Ramos (cell line): Measurements from ENCODE around the gene PPEF1.

ENCODE experiments used
- in situ Hi-C: fragments of 300-500 bp; cut with MboI; formaldehyde crosslinking; loops from one replicate; pipeline ENCODE4 v1.14.3; 2022; ENCODE audit warnings: low sequenced_read_pairs; ENCODE audit not compliant: unreplicated experiment

The PPEF1 gene

DNA sequence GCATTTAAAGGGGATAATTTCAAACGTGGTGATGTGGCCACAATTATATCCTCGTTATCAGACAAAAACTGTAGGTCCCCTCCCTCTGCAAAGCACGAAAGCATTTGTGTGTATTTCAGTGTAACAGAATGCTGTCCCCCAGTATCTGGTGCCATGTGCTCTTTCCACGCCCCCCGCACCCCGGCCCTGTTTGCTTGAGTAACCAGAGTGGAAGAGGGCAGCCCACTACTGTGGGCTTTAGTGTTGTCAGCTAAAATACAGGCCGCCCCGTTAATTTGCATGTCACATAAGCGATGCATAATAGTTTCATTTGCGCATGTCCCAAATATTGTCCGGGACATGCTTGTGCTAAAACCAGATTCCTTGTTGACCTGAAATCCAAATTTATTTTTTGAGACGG is 166.4 kb downstream of the PPEF1 start:
- in situ Hi-C loops = no loop called here

DNA sequence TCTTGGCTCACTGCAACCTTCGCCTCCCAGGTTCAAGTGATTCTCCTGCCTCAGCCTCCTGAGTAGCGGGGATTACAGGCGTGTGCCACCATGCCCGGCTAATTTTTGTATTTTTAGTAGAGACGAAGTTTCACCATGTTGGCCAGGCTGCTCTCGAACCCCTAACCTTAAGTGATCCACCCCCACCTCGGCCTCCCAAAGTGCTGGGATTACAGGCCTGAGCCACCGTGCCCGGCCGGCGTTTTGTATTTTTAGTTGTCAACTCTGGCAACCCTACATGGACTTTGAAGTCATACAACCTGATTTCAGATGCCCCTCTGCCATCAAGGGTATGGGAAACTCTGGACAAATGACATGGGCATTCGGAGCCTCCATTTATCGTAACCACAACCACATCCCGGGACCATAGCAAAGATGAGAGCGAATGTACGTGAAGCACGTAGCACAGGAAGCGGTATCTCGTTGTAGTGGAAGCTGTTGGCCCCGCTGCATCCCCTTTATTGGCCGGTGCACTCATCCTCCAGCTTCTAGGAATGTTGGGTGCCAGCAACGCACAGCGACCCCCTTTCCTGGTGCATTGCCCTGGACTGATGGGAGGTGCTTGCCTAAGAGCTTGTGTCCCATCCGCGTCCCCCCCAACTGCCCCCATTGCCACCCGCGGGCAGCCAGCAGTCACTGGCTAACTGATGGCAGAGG is 167.3 kb downstream of the PPEF1 start:
- in situ Hi-C loops = loop anchor here (25.0 kb wide), 1 partner anchor 487 kb away; no protein-coding TSS in a partner anchor

GRCh38 chrX:18875256-18875878 is 167.9 kb downstream of the PPEF1 start:
- in situ Hi-C loops = loop anchor here (25.0 kb wide), 1 partner anchor 488 kb away; no protein-coding TSS in a partner anchor

DNA sequence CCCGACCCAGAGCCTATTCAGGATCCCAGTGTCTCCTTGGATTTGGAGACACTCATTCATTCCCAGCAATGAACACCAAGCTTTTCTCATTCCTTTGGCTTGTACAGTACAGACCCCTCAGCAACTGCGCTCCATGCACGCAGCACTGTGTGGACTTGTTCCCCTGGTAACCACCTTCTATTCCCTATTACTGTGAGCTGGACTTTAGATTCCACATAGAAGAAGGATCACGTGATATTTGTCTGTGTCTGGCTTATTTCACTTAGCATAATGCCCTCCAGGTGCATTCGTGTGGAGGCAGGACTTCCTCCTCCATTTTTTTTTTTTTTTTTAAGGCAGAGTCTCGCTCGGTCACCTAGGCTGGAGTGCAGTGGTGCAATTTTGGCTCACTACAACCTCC is 170.0 kb downstream of the PPEF1 start:
- in situ Hi-C loops = loop anchor here (25.0 kb wide), 1 partner anchor 490 kb away; no protein-coding TSS in a partner anchor
